Ishikawa (cell line): ENCODE results near the gene HSD11B1.

Experiments
- CEBPB ChIP-seq: IDR thresholded peaks from 2 replicates; pipeline ENCODE4 v1.6.1; 2012
- CREB1 ChIP-seq: IDR thresholded peaks from 2 replicates; pipeline ENCODE4 v1.6.1; 2012; ENCODE audit warnings: low read depth
- EGR1 ChIP-seq: IDR thresholded peaks from 2 replicates; pipeline ENCODE4 v1.6.1; 2012
- EP300 ChIP-seq: IDR thresholded peaks from 2 replicates; pipeline ENCODE4 v1.6.1; 2012; ENCODE audit warnings: borderline replicate concordance
- FOXM1 ChIP-seq: IDR thresholded peaks from 2 replicates; pipeline ENCODE4 v1.6.1; 2012; ENCODE audit warnings: low read depth, borderline replicate concordance
- NFIC ChIP-seq: IDR thresholded peaks from 2 replicates; pipeline ENCODE4 v1.6.1; 2012
- RAD21 ChIP-seq: IDR thresholded peaks from 2 replicates; pipeline ENCODE4 v1.6.1; 2012; ENCODE audit warnings: low read depth
- TAF1 ChIP-seq: IDR thresholded peaks from 2 replicates; pipeline ENCODE4 v1.6.1; 2012; ENCODE audit warnings: low read depth, mild to moderate bottlenecking
- TCF12 ChIP-seq: IDR thresholded peaks from 2 replicates; pipeline ENCODE4 v1.6.1; 2012; ENCODE audit warnings: low read depth
- TEAD4 ChIP-seq: IDR thresholded peaks from 2 replicates; pipeline ENCODE4 v1.6.1; 2012
- YY1 ChIP-seq: IDR thresholded peaks from 2 replicates; pipeline ENCODE4 v1.6.1; 2012; ENCODE audit warnings: low read depth
- ZBTB7A ChIP-seq: IDR thresholded peaks from 2 replicates; pipeline ENCODE4 v1.6.1; 2012; ENCODE audit warnings: low read depth
- TF ChIP-seq, protein P1 (sequence below): IDR thresholded peaks from 2 replicates; pipeline ENCODE4 v1.6.1; 2012
- TF ChIP-seq, protein P2 (sequence below): IDR thresholded peaks from 2 replicates; pipeline ENCODE4 v1.6.1; 2012; ENCODE audit warnings: low read depth, mild to moderate bottlenecking
- TF ChIP-seq, protein P3 (sequence below): IDR thresholded peaks from 2 replicates; pipeline ENCODE4 v1.6.1; 2012

The HSD11B1 gene

DNA sequence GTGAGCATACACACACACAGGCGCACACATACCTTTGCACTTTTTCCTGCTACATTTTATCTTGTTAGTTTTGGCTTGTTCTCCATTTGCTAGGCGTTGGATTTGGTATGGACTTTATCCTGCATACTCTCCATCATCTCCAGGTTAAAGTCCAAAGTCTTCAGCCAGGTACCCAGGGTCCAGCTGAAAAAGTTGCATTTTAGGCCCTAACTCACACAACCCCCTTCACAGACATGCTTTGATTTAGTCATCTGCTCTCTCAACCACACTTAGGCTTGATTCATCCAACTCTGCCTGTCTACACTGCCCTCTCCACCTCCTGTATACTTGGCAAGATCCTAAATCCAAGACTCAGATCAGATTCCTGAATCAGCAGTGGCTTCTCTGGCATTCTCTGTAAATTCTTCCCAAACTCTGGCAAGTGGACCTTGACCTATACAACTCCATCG is 41.7 kb upstream of the HSD11B1 start:
- TF ChIP-seq RAD21: no peak
- TF ChIP-seq YY1: no peak
- TF ChIP-seq, protein P1, sequence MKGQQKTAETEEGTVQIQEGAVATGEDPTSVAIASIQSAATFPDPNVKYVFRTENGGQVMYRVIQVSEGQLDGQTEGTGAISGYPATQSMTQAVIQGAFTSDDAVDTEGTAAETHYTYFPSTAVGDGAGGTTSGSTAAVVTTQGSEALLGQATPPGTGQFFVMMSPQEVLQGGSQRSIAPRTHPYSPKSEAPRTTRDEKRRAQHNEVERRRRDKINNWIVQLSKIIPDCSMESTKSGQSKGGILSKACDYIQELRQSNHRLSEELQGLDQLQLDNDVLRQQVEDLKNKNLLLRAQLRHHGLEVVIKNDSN: no peak
- TF ChIP-seq CREB1: no peak
- TF ChIP-seq EP300: no peak

DNA sequence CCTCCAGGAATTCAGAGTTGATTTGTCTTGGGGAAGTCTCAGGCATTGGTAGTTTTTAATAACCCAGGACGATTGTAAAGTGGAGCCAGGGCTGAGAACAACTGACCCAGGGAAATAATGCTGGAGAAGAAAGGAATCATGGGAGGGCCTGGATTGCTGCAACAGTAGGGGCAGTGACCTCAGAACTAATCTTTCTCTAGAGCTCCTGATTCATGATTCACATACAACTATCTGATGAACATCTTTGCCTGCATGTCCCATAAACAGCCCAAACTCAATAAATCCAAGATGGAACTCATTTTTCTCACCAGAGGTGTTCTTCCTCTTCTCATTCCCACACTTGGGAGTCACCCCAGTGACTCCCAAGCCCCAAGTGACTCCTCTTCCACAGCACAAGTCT is 37.5 kb upstream of the HSD11B1 start:
- no peak for TF ChIP-seq EP300
- TF ChIP-seq, protein P1: no peak
- TF ChIP-seq TAF1: no peak
- TF ChIP-seq NFIC: no peak
- TF ChIP-seq TEAD4: no peak
- TF ChIP-seq, protein P2, sequence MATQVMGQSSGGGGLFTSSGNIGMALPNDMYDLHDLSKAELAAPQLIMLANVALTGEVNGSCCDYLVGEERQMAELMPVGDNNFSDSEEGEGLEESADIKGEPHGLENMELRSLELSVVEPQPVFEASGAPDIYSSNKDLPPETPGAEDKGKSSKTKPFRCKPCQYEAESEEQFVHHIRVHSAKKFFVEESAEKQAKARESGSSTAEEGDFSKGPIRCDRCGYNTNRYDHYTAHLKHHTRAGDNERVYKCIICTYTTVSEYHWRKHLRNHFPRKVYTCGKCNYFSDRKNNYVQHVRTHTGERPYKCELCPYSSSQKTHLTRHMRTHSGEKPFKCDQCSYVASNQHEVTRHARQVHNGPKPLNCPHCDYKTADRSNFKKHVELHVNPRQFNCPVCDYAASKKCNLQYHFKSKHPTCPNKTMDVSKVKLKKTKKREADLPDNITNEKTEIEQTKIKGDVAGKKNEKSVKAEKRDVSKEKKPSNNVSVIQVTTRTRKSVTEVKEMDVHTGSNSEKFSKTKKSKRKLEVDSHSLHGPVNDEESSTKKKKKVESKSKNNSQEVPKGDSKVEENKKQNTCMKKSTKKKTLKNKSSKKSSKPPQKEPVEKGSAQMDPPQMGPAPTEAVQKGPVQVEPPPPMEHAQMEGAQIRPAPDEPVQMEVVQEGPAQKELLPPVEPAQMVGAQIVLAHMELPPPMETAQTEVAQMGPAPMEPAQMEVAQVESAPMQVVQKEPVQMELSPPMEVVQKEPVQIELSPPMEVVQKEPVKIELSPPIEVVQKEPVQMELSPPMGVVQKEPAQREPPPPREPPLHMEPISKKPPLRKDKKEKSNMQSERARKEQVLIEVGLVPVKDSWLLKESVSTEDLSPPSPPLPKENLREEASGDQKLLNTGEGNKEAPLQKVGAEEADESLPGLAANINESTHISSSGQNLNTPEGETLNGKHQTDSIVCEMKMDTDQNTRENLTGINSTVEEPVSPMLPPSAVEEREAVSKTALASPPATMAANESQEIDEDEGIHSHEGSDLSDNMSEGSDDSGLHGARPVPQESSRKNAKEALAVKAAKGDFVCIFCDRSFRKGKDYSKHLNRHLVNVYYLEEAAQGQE: no peak
- no peak for TF ChIP-seq ZBTB7A
- no peak for TF ChIP-seq FOXM1
- TF ChIP-seq TCF12: no peak
- TF ChIP-seq, protein P3, sequence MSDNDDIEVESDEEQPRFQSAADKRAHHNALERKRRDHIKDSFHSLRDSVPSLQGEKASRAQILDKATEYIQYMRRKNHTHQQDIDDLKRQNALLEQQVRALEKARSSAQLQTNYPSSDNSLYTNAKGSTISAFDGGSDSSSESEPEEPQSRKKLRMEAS: no peak
- no peak for TF ChIP-seq YY1
- TF ChIP-seq CREB1: no peak
- no peak for TF ChIP-seq CEBPB
- TF ChIP-seq EGR1: no peak
- no peak for TF ChIP-seq RAD21

DNA sequence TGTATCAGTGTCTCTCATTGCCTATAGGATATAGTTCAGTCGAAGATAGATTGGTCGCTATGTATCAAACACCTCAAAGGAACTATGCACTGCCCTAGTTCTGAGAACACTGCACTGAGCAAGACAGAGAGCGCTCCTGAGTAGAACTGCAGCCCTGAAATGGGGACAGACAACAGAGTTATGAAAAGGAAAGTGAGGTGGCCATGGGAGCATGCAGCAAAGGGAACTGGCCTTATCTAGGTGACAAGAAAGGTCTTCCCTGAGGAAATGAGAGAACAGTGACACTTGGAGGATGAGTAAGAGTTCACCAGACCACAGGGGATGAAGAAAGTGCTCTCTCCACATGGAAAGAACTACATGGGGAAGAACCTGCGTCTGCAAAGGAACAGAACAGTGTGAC is 36.9 kb upstream of the HSD11B1 start:
- TF ChIP-seq ZBTB7A (no peak), TCF12 (no peak), EGR1 (no peak), YY1 (no peak), EP300 (no peak), RAD21 (no peak), TEAD4 (no peak), CEBPB (no peak), FOXM1 (no peak), CREB1 (no peak), NFIC (no peak), TAF1 (no peak)
- TF ChIP-seq, protein P2: no peak
- TF ChIP-seq, protein P3: no peak
- TF ChIP-seq, protein P1: no peak

DNA sequence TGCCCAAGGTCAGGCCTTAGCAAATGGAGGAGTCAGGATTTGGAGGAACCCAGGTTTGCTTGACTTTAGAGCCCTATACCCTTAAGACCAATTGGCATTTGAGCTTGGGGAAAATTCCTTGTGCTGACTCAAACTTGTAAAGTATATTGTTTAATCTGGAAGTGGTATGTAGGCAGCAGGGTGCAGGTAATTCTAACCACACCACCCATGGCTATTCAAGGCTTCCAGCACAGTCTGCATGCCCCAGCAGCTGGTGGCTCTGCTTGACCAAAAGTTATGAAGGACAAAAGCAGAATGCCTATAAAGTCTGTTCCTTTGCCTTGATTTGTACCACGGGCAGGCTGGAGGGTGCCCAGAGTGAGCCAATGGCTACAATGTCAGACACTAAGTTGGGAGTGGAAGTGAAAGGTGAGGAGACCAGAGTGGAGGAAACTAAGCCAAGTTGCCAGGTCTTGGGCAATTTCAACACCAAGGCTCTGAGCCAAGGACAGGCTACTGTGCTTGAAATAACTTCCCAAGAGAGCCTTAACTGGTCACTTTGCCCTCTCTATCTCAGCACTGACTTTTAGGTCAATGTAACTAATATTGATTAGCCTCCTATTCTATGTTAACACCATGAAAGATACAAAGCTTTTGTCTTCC is 34.1 kb upstream of the HSD11B1 start:
- peak; percentile 96 for TF ChIP-seq NFIC
- peak; percentile 93 for TF ChIP-seq CEBPB
- peak; percentile 97 for TF ChIP-seq TCF12
- TF ChIP-seq, protein P2: no peak
- TF ChIP-seq CREB1: no peak
- no peak for TF ChIP-seq EGR1
- TF ChIP-seq YY1: peak; percentile 61; the same call in 1 of the 2 replicates
- TF ChIP-seq ZBTB7A: no peak
- TF ChIP-seq FOXM1: peak; percentile 90
- no peak for TF ChIP-seq TAF1
- TF ChIP-seq EP300: peak; percentile 98
- peak; percentile 96 for TF ChIP-seq TEAD4
- TF ChIP-seq, protein P3: peak; percentile 86
- peak; percentile 33; the same call in 1 of the 2 replicates for TF ChIP-seq RAD21
- TF ChIP-seq, protein P1: 0 out of 2 replicates have a peak, but pooled peaks have one; percentile 28
